Stimulated activated effector memory CD8-positive, alpha-beta T cell treated with anti-CD3 and anti-CD28 coated beads, Interleukin-12 subunit alpha, Interleukin-12 subunit beta, amount 100 ng/mL, for 72 hours (primary cell): ENCODE measurements around the gene UBE2G2.

Experiments
- ATAC-seq: fragments of 150-1000 bp; cut with Tn5 transposase; 2 replicates; pipeline ENCODE4 v1.10.0; 2021
- DNase-seq, 2 donors: peaks; one replicate each; pipeline ENCODE4 v3.0.0; 2021 to 2022; ENCODE audit warnings: low spot score in 2 of 2
- H3K27ac Mint-ChIP-seq: one replicate; pipeline ENCODE4 v1.8.0; 2022; ENCODE audit warnings: mild to moderate bottlenecking, mixed read lengths
- H3K36me3 Mint-ChIP-seq: one replicate; pipeline ENCODE4 v1.8.0; 2022; ENCODE audit warnings: mild to moderate bottlenecking, mixed read lengths
- H3K4me1 Mint-ChIP-seq: one replicate; pipeline ENCODE4 v1.8.0; 2022; ENCODE audit warnings: mixed read lengths
- H3K4me3 Mint-ChIP-seq: one replicate; pipeline ENCODE4 v1.8.0; 2022; ENCODE audit warnings: mild to moderate bottlenecking, mixed read lengths
- H3K9me3 Mint-ChIP-seq: one replicate; pipeline ENCODE4 v1.8.0; 2022; ENCODE audit warnings: mixed read lengths

Gene UBE2G2

DNA sequence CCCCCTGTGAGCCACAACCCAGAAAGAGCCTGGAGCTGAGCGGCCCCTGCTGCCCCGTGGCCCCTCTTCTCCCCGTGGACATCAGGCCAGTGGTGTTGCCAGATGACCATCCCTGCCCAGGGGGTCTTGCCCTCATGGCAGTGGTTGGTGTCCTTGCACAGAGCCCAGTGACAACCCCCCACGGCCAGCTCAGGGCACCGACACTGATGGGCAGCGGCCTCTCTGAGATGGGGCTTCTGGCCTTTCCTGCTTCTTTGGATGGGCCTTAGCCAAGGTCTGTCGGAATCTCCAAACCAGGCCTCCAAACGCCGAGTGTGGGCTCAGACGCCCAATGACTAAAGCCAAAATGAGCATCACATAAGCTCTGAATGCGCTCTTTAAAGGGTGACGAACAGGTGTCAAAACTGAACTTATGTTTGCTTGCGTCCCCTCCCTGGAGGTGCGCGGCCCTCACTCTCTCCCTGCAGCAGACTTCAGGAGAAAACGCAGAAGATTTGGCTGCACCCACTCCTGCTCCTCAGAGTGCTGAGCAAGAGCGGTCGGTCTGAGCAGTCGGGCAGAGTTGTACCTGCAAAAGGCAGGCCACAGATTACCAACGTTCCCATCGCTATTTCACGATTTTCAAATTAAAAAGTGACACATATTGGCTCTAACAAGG lies 41.9 kb downstream of the UBE2G2 start:
- DNase-seq (no peak), ATAC-seq (no peak)
- Mint-ChIP-seq H3K4me3 (no peak overlapping the region), H3K36me3 (no peaks in the 10 kb centered on the region), H3K27ac (no peak overlapping the region), H3K4me1 (no peaks in the 10 kb centered on the region), H3K9me3 (peaks cover 2% of the 10 kb centered on the region)

DNA sequence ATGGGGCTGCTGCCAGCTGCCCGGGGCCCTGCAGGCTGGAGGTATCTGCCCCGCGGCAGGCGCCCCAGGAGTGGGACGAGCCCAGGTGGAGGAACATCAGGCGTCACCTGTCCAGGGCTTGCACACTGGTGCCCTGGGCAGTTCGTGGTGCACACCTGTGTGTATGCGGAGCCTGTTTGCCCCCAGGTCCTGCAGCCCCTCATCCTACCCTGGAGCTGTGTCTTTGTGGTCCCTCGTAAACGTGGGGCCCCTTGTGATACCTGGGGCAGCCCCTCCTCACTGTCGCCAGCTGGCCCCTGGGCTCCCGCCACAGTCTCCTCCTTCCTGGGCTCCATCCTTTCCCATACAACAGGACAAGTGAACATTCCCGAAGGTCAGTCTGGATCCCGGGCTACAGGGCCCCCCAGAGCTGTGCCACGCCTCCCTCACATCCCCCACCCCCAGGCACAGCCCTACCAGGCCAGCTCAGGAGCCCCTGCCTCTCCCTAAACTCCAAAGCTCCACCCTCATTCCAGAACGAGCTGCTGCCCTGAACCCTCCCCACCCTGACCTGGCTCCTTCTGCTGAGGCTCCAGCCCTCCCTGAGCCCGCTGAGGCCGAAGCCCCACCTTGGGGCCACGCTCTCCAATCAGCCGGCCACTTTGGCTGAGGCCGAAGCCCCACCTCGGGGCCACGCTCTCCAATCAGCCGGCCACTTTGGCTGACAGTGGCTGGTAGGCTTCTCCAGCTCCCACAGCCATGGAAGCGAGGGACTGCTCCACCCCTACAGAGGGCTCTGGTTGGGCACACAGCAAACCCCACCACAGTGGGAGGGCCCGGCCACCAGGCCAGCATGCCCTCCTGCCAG lies 42.6 kb downstream of the UBE2G2 start:
- Mint-ChIP-seq H3K4me1 (no peaks in the 10 kb centered on the region), H3K9me3 (peaks cover 3% of the 10 kb centered on the region), H3K4me3 (no peak overlapping the region), H3K27ac (no peak overlapping the region), H3K36me3 (no peaks in the 10 kb centered on the region)
- DNase-seq = no peak
- ATAC-seq = no peak

DNA sequence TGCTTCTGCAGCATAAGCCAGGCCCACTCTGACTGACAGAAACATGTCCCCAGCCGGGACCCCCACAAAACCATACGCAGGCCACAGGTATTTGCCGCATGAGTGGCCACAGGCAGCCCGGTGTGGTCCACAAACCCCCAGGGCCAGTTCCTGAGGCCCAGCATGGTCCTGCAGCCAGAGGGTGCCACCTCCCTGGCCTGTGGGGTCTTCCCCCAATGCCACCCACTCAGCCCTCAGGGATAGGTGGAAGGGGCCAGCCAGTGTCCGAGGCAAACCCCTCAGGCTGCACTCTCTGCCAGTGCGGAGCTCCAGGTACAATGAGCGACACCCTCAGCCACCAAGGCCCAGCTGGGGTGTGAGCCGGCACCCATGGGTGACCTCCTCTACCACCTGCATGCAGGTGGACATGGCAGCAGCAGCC lies 43.5 kb downstream of the UBE2G2 start:
- H3K36me3 Mint-ChIP-seq = no peaks in the 10 kb centered on the region
- H3K9me3 Mint-ChIP-seq = peaks cover 3% of the 10 kb centered on the region
- DNase-seq = no peak
- no peak overlapping the region for H3K27ac Mint-ChIP-seq
- H3K4me3 Mint-ChIP-seq = no peak overlapping the region
- no peak for ATAC-seq
- H3K4me1 Mint-ChIP-seq = no peaks in the 10 kb centered on the region

DNA sequence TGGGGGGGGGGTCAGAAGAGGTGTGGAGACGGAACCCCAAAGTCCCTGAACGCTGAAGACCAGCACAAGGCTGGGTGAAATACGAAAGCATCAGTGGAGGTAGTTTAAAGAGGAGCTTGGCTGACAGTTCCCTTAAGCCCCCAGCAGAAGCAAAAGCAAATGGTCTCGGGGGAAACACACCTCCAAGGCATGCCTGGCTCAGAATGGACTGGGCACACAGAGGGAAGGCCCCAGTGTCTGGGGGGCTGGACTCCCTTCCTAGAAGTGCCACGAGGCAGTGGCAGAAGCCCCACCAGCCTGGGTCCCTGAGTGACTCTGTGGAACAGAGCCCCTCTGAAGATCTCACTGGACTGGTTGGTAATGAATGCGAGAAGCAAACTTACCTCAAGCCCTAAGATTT lies 43.9 kb downstream of the UBE2G2 start:
- Mint-ChIP-seq H3K4me3 (no peak overlapping the region), H3K36me3 (no peaks in the 10 kb centered on the region), H3K27ac (no peak overlapping the region), H3K4me1 (no peaks in the 10 kb centered on the region), H3K9me3 (peaks cover 3% of the 10 kb centered on the region)
- no peak for ATAC-seq
- DNase-seq = no peak

DNA sequence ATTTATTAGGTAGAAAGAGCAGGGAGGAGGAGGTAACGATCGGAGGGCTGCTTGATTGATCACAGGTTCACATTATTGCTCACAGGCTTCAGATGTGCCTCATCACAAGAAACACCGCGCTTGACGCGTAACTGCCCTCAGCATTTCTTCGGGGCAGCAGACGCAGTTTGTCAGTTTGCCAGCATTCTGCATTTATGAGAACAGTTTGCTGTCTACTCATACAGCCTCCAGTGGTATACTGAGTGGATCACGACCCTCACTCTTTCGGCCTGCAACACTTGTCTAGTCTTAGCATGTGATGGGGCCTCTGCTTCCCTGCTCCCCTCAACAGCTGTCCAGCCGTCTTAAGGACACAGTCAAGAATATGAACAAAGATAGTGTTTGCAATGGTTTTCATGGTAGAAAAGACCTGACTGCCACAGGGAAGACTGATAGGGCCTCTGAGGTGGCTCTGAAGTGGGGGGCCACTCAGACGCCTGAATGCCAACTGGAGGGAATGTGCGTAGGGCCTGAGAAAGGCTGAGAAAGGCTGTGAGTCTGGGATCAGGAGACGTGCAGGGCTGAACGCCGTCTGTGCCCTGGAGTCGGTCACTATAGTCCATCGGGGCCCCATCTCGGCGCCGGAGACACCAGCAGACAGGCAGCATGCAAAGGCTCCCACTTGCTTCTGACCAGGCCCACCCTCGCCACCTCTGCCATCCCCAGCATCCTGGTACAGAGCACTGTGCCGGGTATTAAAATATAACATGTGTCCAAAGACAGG lies 45.0 kb downstream of the UBE2G2 start:
- Mint-ChIP-seq H3K9me3 (peaks cover 3% of the 10 kb centered on the region), H3K4me1 (no peaks in the 10 kb centered on the region)

DNA sequence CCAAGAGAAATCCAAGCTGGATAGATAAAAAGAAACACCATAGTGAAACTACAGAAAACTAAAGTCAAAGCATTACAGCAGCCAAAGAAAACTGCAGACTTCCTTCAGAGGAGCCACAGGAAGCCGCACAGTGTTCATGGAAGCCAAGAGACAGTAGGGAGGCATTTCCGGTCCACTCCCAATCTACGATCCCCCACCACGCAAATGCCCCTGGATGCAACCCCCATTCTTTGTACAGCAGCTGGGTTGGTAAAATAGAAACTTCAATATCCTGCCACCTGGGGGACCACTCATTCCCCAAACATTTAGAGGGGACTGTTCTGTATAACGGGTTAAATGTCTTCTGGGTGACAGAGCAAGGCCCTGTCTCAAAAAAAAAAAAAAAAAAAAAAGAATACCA lies 46.4 kb downstream of the UBE2G2 start:
- no peak for DNase-seq
- H3K36me3 Mint-ChIP-seq = no peaks in the 10 kb centered on the region
- no peak overlapping the region for H3K4me3 Mint-ChIP-seq
- no peak for ATAC-seq
- peaks cover 3% of the 10 kb centered on the region for H3K9me3 Mint-ChIP-seq
- no peak overlapping the region for H3K27ac Mint-ChIP-seq
- H3K4me1 Mint-ChIP-seq = no peaks in the 10 kb centered on the region

More for the DNA sequence above, 45.0 kb downstream of the UBE2G2 start:
- DNase-seq (no peak), ATAC-seq (no peak)
- no peaks in the 10 kb centered on the region for H3K36me3 Mint-ChIP-seq
- H3K27ac Mint-ChIP-seq = no peak overlapping the region
- no peak overlapping the region for H3K4me3 Mint-ChIP-seq

DNA sequence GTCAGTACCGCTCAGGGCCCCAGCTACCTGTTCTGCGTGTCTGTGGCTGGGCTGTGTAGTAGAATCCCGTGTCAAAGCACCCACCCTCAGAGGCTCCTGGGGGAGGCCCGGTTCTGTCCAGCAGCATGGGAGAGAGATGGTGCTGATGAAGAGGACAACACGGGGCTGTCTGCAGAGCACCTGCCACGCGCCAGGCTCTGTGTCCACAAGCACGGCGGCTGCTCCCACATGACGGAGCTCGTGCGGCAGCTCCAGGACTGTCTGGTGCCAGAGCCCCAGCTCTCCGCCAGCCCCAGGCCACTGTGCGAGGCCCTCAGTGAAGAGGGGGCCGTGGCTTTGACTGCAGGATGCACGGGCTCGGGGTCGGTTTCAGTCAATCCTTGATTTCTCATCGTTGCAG lies 48.3 kb downstream of the UBE2G2 start:
- Mint-ChIP-seq H3K4me1 (no peaks in the 10 kb centered on the region), H3K9me3 (peaks cover 3% of the 10 kb centered on the region), H3K27ac (no peak overlapping the region), H3K4me3 (no peak overlapping the region), H3K36me3 (no peaks in the 10 kb centered on the region)
- DNase-seq (no peak), ATAC-seq (no peak)

DNA sequence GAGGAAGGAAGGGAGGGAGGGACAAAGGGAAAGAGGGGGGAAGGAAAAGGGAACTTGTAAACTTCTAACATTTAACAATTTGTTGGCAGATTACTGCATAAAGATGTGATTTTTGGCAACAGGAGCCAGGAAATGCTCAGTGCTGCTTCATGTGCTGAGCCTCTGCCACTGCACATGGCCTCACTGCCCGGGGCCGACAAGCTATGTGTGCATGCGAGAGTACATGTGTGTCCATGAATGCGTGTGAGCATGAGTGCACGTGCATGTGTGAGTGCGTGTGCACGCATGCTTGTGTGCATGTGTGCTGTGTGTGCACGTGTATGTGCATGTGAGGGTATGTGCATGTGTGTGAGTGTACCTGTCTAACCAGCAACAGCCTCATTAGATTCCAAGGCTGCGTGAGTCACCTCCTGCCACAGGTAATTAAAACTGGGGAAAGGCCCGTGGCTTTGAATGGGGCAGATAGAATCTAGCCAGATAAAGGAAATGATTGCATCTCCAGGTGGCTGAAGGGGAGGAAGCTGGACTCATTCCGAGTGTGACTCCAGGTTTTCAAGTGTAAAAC lies 48.9 kb downstream of the UBE2G2 start:
- H3K4me3 Mint-ChIP-seq = no peak overlapping the region
- H3K36me3 Mint-ChIP-seq = no peaks in the 10 kb centered on the region
- H3K4me1 Mint-ChIP-seq = no peaks in the 10 kb centered on the region
- DNase-seq (no peak), ATAC-seq (no peak)
- H3K27ac Mint-ChIP-seq = no peak overlapping the region
- H3K9me3 Mint-ChIP-seq = peaks cover 3% of the 10 kb centered on the region

DNA sequence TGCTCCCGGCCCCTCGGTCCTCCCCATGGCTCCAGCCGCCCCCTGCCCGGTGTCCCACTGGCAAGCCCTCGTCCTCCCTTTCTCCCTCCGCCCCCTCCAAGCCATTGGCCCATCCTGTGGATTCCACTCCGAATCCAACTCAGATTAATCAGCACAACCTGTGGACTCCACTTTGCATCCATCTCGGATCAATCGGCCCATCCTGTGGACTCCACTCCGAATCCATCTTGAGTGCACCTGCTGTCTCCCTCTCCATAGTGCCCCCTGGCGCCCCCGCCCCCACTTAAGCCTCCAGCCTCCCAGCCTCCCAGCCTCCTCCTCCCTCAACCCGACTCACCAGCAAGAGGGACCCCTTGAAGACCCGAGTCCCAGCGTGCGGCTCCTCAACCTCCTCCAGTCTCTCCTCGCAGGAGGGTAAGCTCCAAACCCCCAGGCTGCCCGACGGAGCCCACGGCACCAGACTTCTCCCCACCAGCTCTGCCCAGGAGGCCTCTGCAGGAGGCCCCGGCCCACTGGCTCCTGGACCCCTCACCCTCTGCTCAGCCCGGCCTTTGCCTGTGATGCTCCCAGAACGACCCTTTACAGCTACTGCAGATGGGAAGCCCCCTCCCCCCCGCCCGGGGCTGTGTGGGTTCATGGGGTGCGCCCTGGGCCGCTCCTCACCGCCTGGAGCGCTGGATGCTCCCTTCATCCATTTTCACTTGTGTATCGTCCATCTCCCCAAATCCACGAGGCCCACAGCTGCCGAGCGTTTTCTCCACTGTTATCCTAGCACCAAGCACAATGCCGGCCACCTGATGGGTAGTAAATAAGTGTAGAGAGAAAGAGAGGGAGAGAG lies 49.6 kb downstream of the UBE2G2 start:
- peaks cover 3% of the 10 kb centered on the region for H3K9me3 Mint-ChIP-seq
- no peaks in the 10 kb centered on the region for H3K36me3 Mint-ChIP-seq
- no peak for DNase-seq

DNA sequence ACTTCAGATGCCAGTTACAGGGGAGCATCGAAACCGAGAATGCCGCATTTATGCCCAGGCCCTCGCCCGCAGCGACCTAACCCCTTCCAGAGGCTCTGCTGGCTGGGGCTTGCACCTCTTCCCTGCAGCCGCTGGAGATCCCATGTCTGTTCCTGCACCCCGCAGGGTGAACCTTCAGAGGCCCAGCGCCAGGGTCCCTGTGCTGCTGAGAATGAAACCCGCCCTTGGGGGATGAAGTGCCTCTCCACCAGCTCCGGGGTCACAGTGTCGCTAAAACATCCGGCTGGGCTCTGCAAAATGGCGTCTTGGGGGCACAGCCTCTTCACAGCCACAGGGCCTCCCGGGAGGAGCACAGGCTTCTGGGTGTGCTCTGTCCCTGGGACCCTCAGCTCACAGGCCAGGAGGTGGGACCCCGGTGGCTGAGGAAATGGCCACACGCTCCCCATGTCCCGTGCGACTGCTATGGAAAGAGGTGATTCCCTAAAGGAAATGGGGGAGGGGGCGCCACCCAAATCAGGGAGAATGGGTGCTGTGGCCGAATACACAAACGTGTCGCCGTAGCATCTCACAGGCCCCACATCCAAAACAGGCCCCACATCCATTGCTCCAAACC lies 50.3 kb downstream of the UBE2G2 start:
- Mint-ChIP-seq H3K9me3 (peaks cover 3% of the 10 kb centered on the region), H3K36me3 (no peaks in the 10 kb centered on the region), H3K4me3 (no peak overlapping the region), H3K4me1 (no peaks in the 10 kb centered on the region), H3K27ac (no peak overlapping the region)
- ATAC-seq = no peak
- no peak for DNase-seq

More for the DNA sequence above, 49.6 kb downstream of the UBE2G2 start:
- no peak for ATAC-seq
- H3K4me3 Mint-ChIP-seq = no peak overlapping the region
- no peaks in the 10 kb centered on the region for H3K4me1 Mint-ChIP-seq
- no peak overlapping the region for H3K27ac Mint-ChIP-seq

DNA sequence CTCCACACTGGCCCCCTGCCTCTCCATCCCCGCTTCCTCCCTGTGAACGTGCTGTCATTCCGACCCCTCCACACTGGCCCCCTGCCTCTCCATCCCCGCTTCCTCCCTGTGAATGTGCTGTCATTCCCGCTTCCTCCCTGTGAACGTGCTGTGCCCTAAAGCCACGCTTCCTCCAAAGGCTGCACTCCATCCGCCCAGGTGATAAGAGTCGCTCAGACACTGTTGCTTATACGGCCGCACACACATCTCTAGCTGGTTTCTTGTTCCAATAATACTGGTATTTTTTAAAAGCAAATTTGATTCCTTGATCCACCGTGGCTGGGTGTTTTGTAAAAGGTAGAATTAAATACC lies 51.0 kb downstream of the UBE2G2 start:
- no peak for ATAC-seq
- no peaks in the 10 kb centered on the region for H3K4me1 Mint-ChIP-seq

DNA sequence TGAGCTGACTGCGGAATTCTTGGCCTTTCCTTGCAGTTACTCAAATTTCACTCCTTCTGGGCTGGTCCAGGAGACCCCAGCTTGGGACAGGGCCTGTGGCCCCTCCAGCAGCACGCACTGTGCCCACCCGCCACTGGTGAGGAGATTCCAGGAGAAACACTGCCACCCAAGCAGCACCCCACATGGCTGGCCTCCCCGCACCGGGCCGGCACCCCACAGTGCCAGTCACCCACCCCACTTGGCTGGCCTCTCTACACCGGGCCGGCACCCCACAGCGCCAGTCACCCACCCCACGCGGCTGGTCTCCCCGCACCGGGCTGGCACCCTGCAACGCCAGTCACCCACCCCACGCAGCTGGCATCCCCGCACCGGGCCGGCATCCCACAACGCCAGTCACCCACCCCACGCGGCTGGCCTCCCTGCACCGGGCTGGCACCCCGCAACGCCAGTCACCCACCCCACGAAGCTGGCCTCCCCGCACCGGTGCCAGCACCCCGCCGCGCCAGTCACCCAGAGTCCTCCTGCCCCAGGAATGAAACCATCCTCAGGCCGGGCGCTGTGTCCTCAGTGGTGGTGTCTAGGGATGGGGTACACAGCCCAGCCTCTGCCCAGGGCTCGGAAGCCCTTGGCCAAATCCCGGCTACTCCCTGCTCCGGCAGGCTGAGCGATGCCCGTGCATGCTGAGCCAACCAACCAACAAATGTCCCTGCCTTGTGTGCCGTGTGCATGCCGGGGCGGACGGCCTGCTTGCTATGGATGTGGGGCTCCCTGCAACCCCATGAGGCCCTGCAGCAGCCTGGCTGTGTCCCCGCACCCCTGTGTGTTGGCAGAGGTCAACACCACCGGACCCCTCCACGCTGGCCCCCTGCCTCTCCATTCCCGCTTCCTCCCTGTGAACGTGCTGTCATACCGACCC lies 51.6 kb downstream of the UBE2G2 start:
- Mint-ChIP-seq H3K27ac (no peak overlapping the region), H3K36me3 (no peaks in the 10 kb centered on the region)
- no peak for ATAC-seq

More for the DNA sequence above, 51.0 kb downstream of the UBE2G2 start:
- H3K9me3 Mint-ChIP-seq = peaks cover 3% of the 10 kb centered on the region
- no peak overlapping the region for H3K4me3 Mint-ChIP-seq
- H3K27ac Mint-ChIP-seq = no peak overlapping the region
- H3K36me3 Mint-ChIP-seq = no peaks in the 10 kb centered on the region
- no peak for DNase-seq

DNA sequence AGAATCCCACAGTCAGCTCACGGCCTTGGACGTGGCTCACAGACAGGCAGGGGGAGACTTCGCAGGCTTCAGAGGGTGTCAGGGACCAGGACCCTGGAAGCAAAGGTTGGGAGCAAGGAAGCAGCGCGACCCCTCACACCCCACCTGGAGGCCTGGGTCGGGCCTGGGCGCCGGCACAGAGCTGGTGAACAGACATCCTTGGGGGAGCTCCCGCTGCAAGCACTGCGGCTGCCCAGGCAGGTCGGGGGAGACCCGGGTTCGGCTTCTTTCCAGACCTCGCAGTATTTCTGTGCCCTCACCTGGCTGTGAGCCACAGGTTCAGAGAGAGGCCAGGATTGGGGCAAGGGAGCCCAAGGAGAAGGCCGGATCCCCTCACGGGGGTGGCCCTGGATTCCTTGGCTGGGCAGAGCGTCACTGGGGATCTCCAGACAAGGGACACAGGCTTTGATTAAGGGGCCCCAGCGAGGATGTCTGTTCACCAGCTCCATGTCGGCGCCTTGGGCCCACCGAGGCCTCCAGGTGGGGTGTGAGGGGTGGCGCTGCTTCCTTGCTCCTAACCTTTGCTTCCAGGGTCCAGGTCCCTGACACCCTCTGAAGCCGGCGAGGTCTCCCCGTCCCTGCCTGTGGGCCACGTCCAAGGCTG lies 52.4 kb downstream of the UBE2G2 start:
- ATAC-seq (no peak), DNase-seq (no peak)
- H3K36me3 Mint-ChIP-seq = no peaks in the 10 kb centered on the region
- H3K9me3 Mint-ChIP-seq = no peaks in the 10 kb centered on the region
- H3K27ac Mint-ChIP-seq = no peak overlapping the region
- H3K4me1 Mint-ChIP-seq = no peaks in the 10 kb centered on the region
- no peak overlapping the region for H3K4me3 Mint-ChIP-seq

More for the DNA sequence above, 51.6 kb downstream of the UBE2G2 start:
- H3K9me3 Mint-ChIP-seq = peaks cover 3% of the 10 kb centered on the region
- no peaks in the 10 kb centered on the region for H3K4me1 Mint-ChIP-seq
- no peak overlapping the region for H3K4me3 Mint-ChIP-seq
- DNase-seq = no peak
